HT1080 (cell line): ENCODE measurements around the gene EDIL3. TPM values are rescaled to one million over a fixed set of nuclear protein-coding genes. Genes with fewer than 3 reads are reported as not detected.

Source experiments
- DNase-seq: peaks from one replicate; pipeline ENCODE4 v3.0.0-alpha.2; 2015; ENCODE audit warnings: low read depth
- polyA plus RNA-seq, 2 experiments: library from polyadenylated mRNA; depleted of rRNA; stranded (reverse); fragments of >200 nt; gene quantifications; 2 replicates each; pipeline ENCODE4 v1.2.3, GENCODE V29; 2015
- total RNA-seq: library from RNA; depleted of rRNA; stranded (reverse); fragments of >200 nt; shearing (Covaris generic); gene quantifications from 2 replicates; pipeline ENCODE4 v1.2.3, GENCODE V29; 2014; rRNA removed

Gene EDIL3
- total RNA-seq, result 2.4 and 3.0 TPM in 2 replicates
- polyA plus RNA-seq (2015; cell fraction: cytosol; rRNA removed), result 11.3 and 18.5 TPM in 2 replicates
- 37.9 and 39.4 TPM in 2 replicates for polyA plus RNA-seq (2015; cell fraction: nucleus; rRNA removed)

DNA sequence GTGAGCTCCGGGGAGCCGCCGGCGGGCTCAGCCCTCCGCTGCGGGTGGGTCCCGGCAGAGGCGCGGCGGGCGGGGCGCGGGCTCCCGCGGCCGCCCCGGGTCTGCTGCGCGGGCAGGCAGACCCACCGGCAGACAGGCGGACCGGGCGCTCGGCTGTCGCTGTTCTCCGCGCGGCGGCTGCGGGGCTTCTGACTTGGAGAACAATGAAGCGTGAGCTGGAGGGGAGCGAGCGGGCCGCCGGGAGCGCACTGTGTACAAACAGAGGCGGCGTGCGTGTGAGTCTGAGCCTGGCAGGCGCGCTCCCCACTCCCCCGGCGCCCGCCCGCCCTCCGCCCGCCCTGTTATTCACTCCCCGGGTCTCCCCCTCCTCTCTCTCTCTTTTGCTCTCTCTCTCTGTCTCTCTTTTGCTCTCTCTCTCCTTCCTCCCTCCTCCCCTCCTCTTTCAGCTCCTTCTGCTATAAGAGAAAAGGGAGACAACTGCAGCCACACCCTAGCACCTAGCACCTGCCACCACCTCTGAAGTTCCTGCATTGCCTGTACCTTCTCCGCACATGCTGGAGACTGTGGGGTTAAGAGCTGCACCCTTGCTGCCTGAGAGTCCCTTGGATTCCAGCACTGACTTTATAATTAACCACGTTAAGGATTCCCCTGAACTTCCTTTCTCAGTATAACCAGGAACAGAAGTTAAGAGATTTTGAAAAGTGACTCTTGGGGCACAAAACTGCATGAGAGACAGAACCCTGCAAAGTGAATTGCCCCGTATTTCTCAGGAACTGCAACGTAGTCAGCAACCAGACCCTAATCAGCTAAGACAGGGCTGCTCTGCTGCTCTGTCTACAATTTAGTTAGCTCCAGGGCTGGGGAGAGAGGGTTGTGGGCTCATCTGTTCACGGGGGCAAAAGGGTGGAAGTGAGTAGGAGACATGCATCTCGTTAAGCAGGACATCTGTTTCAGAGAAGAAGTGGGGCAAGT is at the start of gene EDIL3:
Gene EDIL3, minus strand, starts transcription at position 277 of the 972 bp plus-strand sequence. CDS start 506 bp downstream, outside the sequence.
- peak; percentile 21 for DNase-seq

DNA sequence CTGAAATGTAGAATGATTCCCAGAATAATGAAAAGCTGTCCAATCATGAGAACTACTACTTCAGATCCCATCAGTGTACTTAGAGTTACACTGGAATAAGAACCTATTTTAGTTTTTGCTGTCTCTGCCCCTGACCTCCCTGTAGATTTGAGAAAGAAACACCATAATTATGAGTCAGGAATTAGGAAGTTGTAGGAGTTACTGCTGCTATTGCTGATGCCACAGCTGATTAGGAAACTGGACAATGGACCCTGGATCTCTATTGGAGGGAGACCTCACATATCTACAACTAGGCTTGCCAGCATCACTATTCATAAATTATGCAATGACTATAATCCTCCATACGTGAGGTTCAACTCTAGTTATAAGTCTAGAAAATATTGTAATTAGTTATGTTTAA is 48.8 kb upstream of the EDIL3 start:
- peak; percentile 21 for DNase-seq

DNA sequence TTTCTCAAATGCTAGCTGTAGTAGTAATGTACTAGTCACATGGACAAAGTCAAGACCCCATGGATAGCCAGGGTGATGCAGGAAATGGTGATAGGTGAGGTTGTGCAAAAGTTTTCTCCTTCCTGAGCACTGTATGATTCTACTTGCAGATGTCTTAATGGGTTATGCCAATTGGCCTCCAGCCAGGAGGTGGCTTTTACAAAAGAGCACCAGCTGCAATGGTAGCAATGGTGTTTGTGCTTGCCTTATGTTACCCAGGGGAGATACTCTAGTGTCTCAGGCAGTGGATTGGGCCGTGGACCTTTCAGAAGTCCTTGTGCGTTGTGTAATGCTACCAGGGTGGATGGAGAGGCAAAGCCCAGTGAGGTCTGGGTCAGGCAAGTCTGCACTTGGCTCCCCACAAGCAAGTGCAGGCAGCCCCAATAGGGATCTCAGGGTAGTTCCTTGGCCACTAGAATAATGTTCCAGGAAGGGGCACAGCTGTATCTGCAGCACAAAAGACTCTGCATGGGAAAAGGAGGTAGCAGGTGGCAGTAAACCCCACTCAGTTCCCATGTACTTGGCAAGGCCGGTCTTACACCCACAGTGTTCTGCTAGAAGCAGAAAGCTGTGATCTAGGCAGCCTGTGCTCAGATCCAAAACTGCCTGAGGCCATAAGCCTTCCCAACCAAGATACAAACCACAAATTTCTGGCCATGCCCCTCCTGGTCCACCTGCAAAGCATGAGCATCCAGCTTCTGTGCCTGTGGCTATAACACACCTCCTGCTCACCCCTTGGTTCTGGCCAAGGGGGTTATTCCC is 46.4 kb upstream of the EDIL3 start:
- DNase-seq, result no peak

DNA sequence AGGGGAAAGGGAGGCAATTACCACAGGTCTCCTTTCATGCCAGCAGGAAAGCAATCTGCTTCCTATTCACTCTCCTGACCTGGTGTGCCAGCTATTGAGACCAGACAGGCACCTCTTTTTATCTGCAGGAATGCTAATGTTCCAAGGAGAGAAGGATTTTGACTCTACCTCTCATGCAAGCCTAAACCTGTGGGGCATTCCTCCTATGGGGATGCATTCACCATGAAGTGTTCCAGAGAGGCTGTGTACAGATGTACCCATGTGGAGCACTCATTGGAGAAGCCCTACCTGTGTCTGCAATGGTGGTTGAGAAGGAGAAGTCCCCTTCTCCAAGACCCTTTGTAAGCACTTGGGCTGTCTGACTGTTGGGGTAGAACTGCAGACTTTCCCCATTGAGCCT is 45.4 kb upstream of the EDIL3 start:
- no peak for DNase-seq

- no peak for DNase-seq
Observed at GRCh38 chr5:84425365-84425881, 40.7 kb upstream of the EDIL3 start.

- peak; percentile 11 for DNase-seq
Observed at GRCh38 chr5:84419742-84420141, 35.1 kb upstream of the EDIL3 start.

- peak; percentile 10 for DNase-seq
Observed at GRCh38 chr5:84411832-84412605, 27.3 kb upstream of the EDIL3 start.

DNA sequence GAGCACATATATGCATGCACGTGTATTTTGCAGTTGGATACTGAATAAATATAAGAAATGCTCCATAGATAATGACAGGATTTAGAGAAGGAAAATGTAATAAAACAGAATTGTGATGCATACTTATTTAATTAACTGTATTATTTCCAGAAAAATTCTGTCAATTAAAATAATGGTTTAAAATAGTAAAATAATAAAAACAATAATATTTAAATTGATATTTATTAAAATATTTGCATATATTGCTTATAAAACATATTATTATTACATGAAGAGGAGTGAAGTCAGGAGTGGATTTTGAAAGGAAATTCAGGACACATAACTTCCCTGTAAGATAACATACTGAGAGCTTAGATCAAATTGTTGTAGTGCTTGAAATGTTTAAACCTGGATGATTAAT is 21.4 kb upstream of the EDIL3 start:
- no peak for DNase-seq

- peak; percentile 94 for DNase-seq
Observed at GRCh38 chr5:84403773-84404172, 19.1 kb upstream of the EDIL3 start.

DNA sequence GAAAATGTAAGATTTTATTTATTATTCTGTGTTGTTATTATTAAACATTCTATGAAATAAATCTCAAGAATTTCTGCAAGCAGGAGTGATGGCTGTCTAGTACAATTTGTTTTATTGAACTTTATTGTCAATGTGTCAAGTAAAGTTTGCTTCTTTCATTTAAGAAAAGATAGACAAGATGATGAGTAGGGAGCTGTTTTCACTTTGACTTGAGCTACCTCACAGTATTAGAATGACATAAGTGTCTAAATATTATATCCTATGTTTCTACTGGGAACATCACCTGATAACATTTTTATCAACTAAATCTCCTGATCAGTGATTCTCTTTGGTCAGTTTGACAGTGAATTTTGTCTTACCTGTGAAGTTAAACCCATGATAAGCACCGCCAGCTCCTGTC is 12.7 kb upstream of the EDIL3 start:
- DNase-seq, result no peak

GRCh38 chr5:84393969-84394368 is 9.3 kb upstream of the EDIL3 start:
- DNase-seq, result peak; percentile 91

- no peak for DNase-seq
Observed at GRCh38 chr5:84392836-84393235, 8.2 kb upstream of the EDIL3 start.

DNA sequence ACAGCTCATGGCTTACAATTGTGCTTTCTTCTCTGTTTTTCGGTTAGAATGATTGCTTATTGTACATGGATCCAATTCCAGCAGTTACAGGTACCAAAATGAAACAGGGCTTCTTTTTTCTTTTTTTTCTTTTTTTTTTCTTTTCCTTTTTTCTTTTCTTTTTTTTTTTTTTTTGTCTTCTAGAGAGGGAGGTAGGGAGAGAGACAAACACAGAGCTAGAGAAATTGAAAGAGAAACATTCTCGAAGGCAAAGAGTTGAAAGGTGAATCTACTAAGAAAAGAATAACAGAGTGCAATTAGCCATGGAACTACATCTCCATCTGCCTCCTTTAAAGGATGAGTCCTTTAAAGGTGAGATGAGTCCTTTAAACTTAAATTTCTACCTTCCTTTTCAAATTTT is 1.0 kb upstream of the EDIL3 start:
- no peak for DNase-seq

DNA sequence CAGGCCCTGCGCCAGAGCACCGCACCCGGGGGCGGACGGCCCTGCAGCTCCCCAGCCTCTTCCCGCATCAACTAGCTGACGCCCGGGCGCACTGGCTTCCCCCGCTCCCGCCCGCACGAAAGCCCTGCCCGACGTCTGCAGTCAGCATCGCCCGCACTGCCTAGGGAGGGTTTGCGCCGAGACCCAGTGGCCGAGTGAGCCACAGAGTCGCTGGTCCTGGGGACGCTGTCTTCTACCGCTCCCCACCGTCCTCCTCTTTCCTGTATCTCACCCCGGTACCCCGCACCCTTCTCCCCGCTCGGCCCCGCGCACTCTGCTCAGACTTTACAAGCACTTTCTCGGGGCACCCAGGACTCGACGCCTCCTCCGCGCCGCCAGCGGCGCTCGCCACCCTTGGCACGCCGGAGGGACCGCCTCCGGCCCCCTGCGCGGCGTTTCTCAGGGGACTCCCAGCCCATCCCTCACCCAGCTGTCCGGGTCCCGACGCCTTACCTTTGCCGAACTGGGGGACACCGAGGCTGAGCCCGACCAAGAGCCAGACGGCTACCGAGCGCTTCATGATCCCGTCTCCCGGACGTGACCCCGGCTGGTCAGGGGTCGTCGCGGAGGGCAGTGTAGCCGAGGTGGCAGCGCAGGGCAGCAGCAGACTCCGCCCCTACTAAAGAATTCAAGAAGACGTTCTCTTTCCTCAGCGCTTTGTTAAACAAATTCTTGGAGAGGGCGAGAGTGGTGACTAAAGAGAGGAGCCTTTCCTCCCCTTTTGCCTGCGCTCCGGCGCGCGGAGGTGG is 670 bp downstream of the EDIL3 start:
- DNase-seq, result peak; percentile 38

GRCh38 chr5:84383296-84383815 is 1.3 kb downstream of the EDIL3 start:
- DNase-seq, result no peak

DNA sequence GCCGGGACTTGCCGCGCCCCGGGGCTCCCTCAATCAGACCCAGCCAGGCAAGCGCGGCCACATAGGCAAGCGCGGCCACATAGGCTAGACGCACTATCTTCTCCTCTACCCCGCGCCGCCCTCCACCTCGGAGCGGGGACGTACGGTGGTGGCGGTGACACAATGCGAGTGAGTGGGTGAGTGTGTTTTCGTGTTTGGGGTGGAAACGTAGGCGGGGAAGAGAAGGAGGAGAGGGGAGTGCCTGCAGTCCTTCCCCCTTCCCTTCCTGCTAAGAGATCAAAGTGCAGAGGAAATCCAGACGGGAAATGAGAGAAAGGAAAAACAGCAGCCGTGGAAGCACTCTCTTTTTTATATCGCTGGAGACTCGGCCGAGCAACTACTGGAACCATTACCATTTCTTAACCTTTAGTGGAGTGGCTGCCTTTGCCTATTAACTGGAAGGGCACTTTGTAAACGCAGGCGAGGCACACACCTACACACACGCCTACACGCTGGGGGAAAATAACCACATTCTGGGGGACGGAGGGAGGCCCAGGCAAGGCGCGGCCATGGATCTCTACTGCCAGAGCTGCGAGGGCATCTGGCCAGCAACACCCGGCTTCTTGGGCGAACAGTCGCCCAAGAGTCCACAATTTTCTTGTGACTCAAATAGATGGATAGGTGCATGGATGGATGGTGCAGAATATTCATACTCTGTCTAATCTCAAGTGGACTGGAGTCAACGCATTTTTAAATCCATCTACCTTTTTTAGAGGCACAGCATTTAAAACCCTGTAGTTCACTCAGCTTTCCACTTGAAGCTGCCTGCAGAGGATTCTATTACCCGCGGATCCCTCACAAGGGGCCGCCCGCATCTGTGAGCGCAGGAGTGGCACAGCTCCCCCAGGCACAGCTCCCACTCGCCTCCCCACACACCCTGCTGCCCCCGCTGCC is 2.1 kb downstream of the EDIL3 start:
- peak; percentile 55 for DNase-seq

- no peak for DNase-seq
Observed at GRCh38 chr5:84381502-84382362, 2.9 kb downstream of the EDIL3 start.

- no peak for DNase-seq
Observed at GRCh38 chr5:84379749-84380148, 4.9 kb downstream of the EDIL3 start.
